Femur (tissue), 1 donor: Measurements from ENCODE around the gene NXN.
A peak's percentile ranks its signal among the peaks of the same experiment; 100 is the strongest.
"Not testable (repeated sequence)": the region's sequence is repeated elsewhere in the genome, so short reads cannot be mapped to it uniquely, and the experiment has no call there.

Source experiments
- DNase-seq: peaks from one replicate; pipeline ENCODE4 v3.0.0-alpha.2; 2017

Gene NXN

DNA sequence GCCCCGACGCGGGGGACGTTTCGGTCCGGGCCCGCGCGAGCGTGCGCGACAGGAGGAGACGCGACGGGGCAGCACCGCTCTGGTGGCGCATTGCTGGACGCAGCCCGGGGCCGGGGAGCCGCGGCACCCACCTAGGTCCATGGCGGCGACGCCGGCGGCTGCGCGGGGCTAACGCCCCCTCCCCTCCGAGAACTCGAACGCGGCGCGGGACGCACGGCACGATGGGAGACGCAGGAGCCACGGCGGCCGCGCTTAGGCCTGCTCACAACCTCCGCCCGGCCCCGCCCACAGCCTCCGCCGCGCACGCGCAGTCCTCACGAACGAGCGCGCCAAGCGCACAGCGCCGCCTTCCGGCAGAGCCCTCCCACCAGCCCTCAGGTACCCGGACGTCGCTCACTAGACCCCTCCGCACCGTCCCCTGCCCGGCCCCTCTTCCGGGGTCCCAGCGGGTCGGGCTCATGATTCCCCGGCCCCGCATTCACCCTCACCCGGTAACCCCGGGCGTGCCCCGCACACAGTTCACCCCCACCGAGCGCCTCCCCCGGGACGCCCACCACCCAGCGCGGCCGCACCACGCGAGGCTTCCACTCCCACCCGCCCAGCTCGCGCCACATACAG is 227.5 kb downstream of the NXN start, which contains the start of gene GEMIN4:
TSS of gene GEMIN4 (minus strand) at position 263 of the 618 bp plus-strand sequence. CDS start at position 141, 122 bp downstream.
- DNase-seq = peak; percentile 97

DNA sequence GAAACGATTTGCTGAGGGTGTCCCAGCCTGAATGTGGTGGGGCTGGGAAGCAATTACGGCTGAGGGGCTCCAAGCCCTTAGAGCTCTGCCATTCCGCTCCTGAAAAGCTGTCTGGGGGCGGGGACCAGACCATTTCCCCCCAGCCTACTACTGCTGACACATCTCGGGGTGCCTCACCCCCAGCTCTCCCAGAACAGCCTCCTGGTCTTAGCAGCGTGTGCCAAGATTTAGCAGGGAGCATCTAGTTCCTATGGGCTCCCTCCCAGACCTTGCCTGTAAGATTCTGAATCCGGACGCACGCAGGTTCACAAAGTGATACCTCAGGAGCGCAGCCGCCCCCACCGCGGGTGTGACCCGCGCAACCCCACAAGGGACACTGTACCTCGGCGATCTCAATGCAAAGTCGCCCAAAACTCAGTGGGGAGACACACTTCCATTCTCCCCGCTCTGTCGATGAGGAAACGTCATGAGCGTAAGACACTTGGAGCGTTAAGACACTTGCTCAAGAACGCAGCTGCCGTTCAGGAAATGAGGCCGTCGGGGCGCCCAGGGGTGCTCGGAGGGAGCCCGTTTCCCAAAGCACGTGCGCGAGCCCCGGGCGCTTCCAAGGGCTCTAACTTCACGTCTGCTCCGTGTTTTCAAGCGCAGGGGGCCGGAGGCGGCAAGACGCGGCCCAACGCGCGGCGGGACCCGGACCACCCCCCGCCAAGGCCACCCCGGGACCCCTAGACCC is 228.1 kb downstream of the NXN start:
- peak; percentile 55 for DNase-seq

DNA sequence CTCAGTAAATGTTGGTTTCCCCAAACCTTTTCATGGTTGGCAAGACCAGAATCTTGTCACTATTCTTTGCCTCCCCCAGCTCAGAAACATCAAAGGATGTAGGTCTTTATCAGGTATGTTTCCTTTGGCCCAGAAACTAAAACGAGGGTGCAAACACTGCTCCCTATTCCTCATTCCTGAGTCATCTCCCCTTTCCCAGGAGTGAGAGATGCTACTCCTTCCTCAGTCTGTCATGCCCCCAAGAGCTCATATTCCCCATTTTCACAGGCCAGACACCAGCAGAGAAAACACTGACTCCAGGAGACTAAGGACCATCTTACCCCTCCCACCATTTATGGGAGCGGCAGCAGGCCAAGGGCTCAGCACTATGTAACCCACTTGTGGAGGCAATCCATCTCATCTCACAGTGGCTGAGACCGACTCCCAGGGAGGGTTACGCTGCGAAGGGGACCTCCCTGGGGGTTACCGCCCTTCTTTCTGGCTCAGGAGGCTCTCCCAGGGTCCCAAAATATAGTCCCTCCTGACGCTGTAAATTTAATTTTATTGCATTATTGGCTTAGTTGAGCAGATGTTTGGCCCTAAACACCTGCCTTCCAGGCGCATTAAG is 229.0 kb downstream of the NXN start:
- DNase-seq = no peak

DNA sequence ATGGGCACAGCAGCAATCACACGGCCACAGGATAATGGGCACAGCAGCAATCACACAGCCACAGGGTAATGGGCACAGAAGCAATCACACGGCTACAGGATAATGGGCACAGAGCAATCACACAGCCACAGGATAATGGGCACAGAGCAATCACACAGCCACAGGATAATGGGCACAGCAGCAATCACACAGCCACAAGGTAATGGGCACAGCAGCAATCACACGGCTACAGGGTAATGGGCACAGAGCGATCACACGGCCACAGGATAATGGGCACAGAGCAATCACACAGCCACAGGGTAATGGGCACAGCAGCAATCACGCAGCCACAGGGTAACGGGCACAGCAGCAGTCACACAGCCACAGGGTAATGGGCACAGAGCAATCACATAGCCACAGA is 230.2 kb downstream of the NXN start:
- not testable (repeated sequence) for DNase-seq
